GM12878 (cell line): ENCODE measurements around the gene MAP2K1.
"Not testable (repeated sequence)": the region's sequence is repeated elsewhere in the genome, so short reads cannot be mapped to it uniquely, and the experiment has no call there.

Experiments
- EP300 ChIP-seq, 2 experiments: fragments of 150-350 bp in 1 of 2; IDR thresholded peaks; 2 replicates each; pipeline ENCODE4 v1.6.1; 2011 to 2012; ENCODE audit warnings: low read depth in 2 of 2, low read length in 2 of 2, borderline replicate concordance in 1 of 2, improper control_type of control experiment in 1 of 2, inconsistent platforms in 1 of 2; ENCODE audit not compliant: control insufficient read depth in 1 of 2
- NFIC ChIP-seq: IDR thresholded peaks from 2 replicates; pipeline ENCODE4 v1.6.1; 2012; ENCODE audit warnings: low read depth, mild to moderate bottlenecking, inconsistent platforms, low read length, moderate library complexity
- POLR2A ChIP-seq: IDR thresholded peaks from 2 replicates; pipeline ENCODE4 v1.6.1; 2011; ENCODE audit warnings: low read depth, mild to moderate bottlenecking, low read length
- YY1 ChIP-seq: IDR thresholded peaks from 2 replicates; pipeline ENCODE4 v1.6.1; 2011; ENCODE audit warnings: low read depth, mild to moderate bottlenecking, low read length
- TF ChIP-seq, protein P1 (sequence below), 3 experiments: IDR thresholded peaks in 2 of 3; conservative IDR thresholded peaks in 1 of 3; 2 replicates each; pipeline ENCODE4 v1.5.1; 2011; ENCODE audit warnings: low read depth in 3 of 3, low read length in 3 of 3, mild to moderate bottlenecking in 3 of 3, control low read depth in 2 of 3, moderate library complexity in 2 of 3, inconsistent platforms in 1 of 3, mixed read lengths in 1 of 3; ENCODE audit not compliant: control insufficient read depth in 2 of 3, insufficient read depth in 1 of 3; ENCODE audit errors: extremely low read depth in 1 of 3
- TF ChIP-seq, protein P2 (sequence below): IDR thresholded peaks from 2 replicates; pipeline ENCODE4 v1.6.1; 2012; ENCODE audit warnings: low read length, inconsistent platforms
- TF ChIP-seq, protein P3 (sequence below): IDR thresholded peaks from 2 replicates; pipeline ENCODE4 v1.6.1; 2011; ENCODE audit warnings: borderline replicate concordance, low read depth, mild to moderate bottlenecking, moderate library complexity, mixed read lengths, low read length; ENCODE audit not compliant: insufficient read depth; ENCODE audit errors: extremely low read length

DNA sequence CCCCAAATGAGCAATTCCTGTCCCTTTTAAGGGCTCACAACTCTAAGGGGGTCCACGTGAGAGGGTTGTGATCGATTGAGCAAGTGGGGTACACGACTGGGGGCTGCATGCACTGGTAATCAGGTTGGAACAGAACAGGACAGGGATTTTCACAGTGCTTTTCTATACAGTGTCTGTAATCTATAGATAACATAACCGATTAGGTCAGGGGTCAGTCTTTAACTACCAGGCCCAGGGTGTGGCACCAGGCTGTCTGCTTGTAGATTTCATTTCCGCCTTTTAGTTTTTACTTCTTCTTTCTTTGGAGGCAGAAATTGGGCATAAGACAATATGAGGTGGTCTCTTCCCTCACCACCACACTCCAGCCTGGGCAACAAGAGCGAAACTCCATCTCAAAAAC is 78.6 kb downstream of the MAP2K1 start:
- TF ChIP-seq POLR2A; EP300 (IDR thresholded peaks at IDR 0.05; ENCODE audit: borderline replicate concordance in 1 of 2, control insufficient read depth in 1 of 2, low read depth in 2 of 2, low read length in 2 of 2); NFIC; YY1: not testable (repeated sequence)
- TF ChIP-seq, protein P1, sequence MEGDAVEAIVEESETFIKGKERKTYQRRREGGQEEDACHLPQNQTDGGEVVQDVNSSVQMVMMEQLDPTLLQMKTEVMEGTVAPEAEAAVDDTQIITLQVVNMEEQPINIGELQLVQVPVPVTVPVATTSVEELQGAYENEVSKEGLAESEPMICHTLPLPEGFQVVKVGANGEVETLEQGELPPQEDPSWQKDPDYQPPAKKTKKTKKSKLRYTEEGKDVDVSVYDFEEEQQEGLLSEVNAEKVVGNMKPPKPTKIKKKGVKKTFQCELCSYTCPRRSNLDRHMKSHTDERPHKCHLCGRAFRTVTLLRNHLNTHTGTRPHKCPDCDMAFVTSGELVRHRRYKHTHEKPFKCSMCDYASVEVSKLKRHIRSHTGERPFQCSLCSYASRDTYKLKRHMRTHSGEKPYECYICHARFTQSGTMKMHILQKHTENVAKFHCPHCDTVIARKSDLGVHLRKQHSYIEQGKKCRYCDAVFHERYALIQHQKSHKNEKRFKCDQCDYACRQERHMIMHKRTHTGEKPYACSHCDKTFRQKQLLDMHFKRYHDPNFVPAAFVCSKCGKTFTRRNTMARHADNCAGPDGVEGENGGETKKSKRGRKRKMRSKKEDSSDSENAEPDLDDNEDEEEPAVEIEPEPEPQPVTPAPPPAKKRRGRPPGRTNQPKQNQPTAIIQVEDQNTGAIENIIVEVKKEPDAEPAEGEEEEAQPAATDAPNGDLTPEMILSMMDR (IDR thresholded peaks at IDR 0.05 in 2 of 3, conservative IDR thresholded peaks at IDR 0.05 in 1 of 3; ENCODE audit: control insufficient read depth in 2 of 3, extremely low read depth in 1 of 3, insufficient read depth in 1 of 3, low read depth in 3 of 3, low read length in 3 of 3): not testable (repeated sequence)
- TF ChIP-seq, protein P2, sequence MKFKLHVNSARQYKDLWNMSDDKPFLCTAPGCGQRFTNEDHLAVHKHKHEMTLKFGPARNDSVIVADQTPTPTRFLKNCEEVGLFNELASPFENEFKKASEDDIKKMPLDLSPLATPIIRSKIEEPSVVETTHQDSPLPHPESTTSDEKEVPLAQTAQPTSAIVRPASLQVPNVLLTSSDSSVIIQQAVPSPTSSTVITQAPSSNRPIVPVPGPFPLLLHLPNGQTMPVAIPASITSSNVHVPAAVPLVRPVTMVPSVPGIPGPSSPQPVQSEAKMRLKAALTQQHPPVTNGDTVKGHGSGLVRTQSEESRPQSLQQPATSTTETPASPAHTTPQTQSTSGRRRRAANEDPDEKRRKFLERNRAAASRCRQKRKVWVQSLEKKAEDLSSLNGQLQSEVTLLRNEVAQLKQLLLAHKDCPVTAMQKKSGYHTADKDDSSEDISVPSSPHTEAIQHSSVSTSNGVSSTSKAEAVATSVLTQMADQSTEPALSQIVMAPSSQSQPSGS: not testable (repeated sequence)
- TF ChIP-seq, protein P3, sequence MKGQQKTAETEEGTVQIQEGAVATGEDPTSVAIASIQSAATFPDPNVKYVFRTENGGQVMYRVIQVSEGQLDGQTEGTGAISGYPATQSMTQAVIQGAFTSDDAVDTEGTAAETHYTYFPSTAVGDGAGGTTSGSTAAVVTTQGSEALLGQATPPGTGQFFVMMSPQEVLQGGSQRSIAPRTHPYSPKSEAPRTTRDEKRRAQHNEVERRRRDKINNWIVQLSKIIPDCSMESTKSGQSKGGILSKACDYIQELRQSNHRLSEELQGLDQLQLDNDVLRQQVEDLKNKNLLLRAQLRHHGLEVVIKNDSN: not testable (repeated sequence)
